ENCODE results near the gene EPB41.
"Not testable (repeated sequence)": the region's sequence is repeated elsewhere in the genome, so short reads cannot be mapped to it uniquely, and the experiment has no call there.

EPB41 gene

GRCh38 chr1:29144178-29144577 is 229.8 kb downstream of the EPB41 start:
- no peak for DNase-seq

- DNase-seq = no peak
Observed at GRCh38 chr1:29145739-29146437, 231.5 kb downstream of the EPB41 start.

- DNase-seq = no peak
Observed at GRCh38 chr1:29148656-29149491, 234.5 kb downstream of the EPB41 start.

- DNase-seq = not testable (repeated sequence)
Observed at GRCh38 chr1:29150346-29150745, 236.0 kb downstream of the EPB41 start.

GRCh38 chr1:29152046-29152805 is 237.9 kb downstream of the EPB41 start:
- DNase-seq = no peak

GRCh38 chr1:29156543-29157268 is 242.3 kb downstream of the EPB41 start:
- DNase-seq = no peak

- DNase-seq = no peak
Observed at GRCh38 chr1:29157269-29157601, 242.9 kb downstream of the EPB41 start.

- no peak for DNase-seq
Observed at GRCh38 chr1:29159773-29160172, 245.4 kb downstream of the EPB41 start.

GRCh38 chr1:29162025-29162424 is 247.7 kb downstream of the EPB41 start:
- no peak for DNase-seq

GRCh38 chr1:29162476-29163138 is 248.2 kb downstream of the EPB41 start:
- no peak for DNase-seq

- DNase-seq = no peak
Observed at GRCh38 chr1:29164588-29164987, 250.2 kb downstream of the EPB41 start.

GRCh38 chr1:29166291-29166878 is 252.0 kb downstream of the EPB41 start:
- no peak for DNase-seq

- DNase-seq = no peak
Observed at GRCh38 chr1:29167904-29168303, 253.5 kb downstream of the EPB41 start.
